ENCODE results near the gene PDCD11.

PDCD11 gene

GRCh38 chr10:103441206-103441605 is 44.8 kb downstream of the PDCD11 start:
- no peaks in the 10 kb centered on the region for H3K4me1 ChIP-seq (ENCODE audit: insufficient read depth, low read length, severe bottlenecking)
- no peaks in the 10 kb centered on the region for H3K9me3 ChIP-seq (ENCODE audit: low read length)
- H3K36me3 ChIP-seq (ENCODE audit: insufficient read depth, low read length), result peaks cover 96% of the 10 kb centered on the region
- H4K20me1 ChIP-seq (ENCODE audit: insufficient read depth, low read length), result no peaks in the 10 kb centered on the region
- H3K4me3 ChIP-seq (ENCODE audit: low read depth, low read length, poor library complexity, severe bottlenecking), result no peak overlapping the region
- no peaks in the 10 kb centered on the region for H3K79me2 ChIP-seq (ENCODE audit: insufficient read depth, low read length)
- TF ChIP-seq EZH2 (IDR thresholded peaks at IDR 0.05; ENCODE audit: borderline replicate concordance, low read length) (no peak), CTCF (IDR thresholded peaks at IDR 0.05; ENCODE audit: low read length) (no peak)
- H3K9ac ChIP-seq (ENCODE audit: low read length), result no peak overlapping the region
- no peaks in the 10 kb centered on the region for H3F3A ChIP-seq (ENCODE audit: insufficient read depth, low read length)
- no peak overlapping the region for H3K27ac ChIP-seq (ENCODE audit: low read depth, low read length, poor library complexity, severe bottlenecking)
- no peaks in the 10 kb centered on the region for H3K9me2 ChIP-seq (ENCODE audit: low read depth, low read length)
- no peak overlapping the region for H2AFZ ChIP-seq (ENCODE audit: low read length)
- H3K27me3 ChIP-seq (ENCODE audit: insufficient read depth, low read length), result no peaks in the 10 kb centered on the region
- H3K4me2 ChIP-seq (ENCODE audit: low read length), result no peak overlapping the region

DNA sequence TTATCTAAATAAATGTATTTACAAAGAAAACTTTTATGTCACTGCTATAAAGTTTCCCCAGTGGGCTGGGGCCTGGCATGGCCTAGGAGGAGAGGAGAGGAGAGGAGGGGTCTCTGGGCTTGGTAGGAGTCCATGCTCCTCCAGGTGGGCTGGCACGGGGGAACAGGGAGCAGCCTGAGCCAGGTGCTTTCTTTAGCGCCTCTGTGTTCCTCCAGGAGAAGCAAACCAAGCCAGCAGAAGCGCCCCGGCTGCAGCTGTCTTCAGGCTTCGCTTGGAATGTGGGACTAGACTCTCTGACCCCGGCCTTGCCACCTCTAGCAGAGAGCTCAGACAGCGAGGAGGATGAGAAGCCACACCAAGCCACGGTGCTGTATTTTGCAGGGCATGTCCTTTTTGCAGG is 45.2 kb downstream of the PDCD11 start:
- Histone ChIP-seq H3K4me2 (ENCODE audit: low read length) (no peak overlapping the region), H3K4me3 (ENCODE audit: low read depth, low read length, poor library complexity, severe bottlenecking) (no peak overlapping the region), H2AFZ (ENCODE audit: low read length) (no peak overlapping the region), H3K9me2 (ENCODE audit: low read depth, low read length) (no peaks in the 10 kb centered on the region), H3K4me1 (ENCODE audit: insufficient read depth, low read length, severe bottlenecking) (no peaks in the 10 kb centered on the region), H3K9ac (ENCODE audit: low read length) (no peak overlapping the region), H3K9me3 (ENCODE audit: low read length) (no peaks in the 10 kb centered on the region), H3K36me3 (ENCODE audit: insufficient read depth, low read length) (peaks cover 96% of the 10 kb centered on the region), H4K20me1 (ENCODE audit: insufficient read depth, low read length) (no peaks in the 10 kb centered on the region), H3K79me2 (ENCODE audit: insufficient read depth, low read length) (no peaks in the 10 kb centered on the region), H3K27me3 (ENCODE audit: insufficient read depth, low read length) (no peaks in the 10 kb centered on the region), H3K27ac (ENCODE audit: low read depth, low read length, poor library complexity, severe bottlenecking) (no peak overlapping the region), H3F3A (ENCODE audit: insufficient read depth, low read length) (no peaks in the 10 kb centered on the region)
- TF ChIP-seq EZH2 (IDR thresholded peaks at IDR 0.05; ENCODE audit: borderline replicate concordance, low read length) (no peak), CTCF (IDR thresholded peaks at IDR 0.05; ENCODE audit: low read length) (no peak)

DNA sequence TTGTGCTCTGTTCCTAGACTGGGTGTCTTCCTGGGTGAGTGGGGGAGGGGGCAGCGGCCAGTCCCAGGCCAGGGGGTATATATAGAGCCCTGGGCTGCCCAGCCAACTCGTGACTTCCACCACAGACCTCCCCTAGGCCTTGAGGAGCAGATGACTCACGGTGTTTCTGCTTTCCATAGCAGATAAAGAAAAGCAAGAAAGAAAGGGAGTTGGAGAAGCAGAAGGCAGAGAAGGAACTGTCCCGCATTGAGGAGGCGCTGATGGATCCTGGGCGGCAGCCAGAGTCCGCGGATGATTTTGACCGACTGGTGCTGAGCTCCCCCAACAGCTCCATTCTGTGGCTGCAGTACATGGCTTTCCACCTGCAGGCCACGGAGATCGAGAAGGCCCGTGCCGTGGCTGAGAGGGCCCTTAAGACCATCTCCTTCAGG is 45.6 kb downstream of the PDCD11 start:
- Histone ChIP-seq H3K4me3 (ENCODE audit: low read depth, low read length, poor library complexity, severe bottlenecking) (no peak overlapping the region), H3F3A (ENCODE audit: insufficient read depth, low read length) (no peaks in the 10 kb centered on the region), H3K9ac (ENCODE audit: low read length) (no peak overlapping the region), H3K27ac (ENCODE audit: low read depth, low read length, poor library complexity, severe bottlenecking) (no peak overlapping the region), H3K79me2 (ENCODE audit: insufficient read depth, low read length) (no peaks in the 10 kb centered on the region), H2AFZ (ENCODE audit: low read length) (no peak overlapping the region), H3K9me3 (ENCODE audit: low read length) (no peaks in the 10 kb centered on the region), H3K27me3 (ENCODE audit: insufficient read depth, low read length) (no peaks in the 10 kb centered on the region), H4K20me1 (ENCODE audit: insufficient read depth, low read length) (no peaks in the 10 kb centered on the region), H3K4me2 (ENCODE audit: low read length) (no peak overlapping the region), H3K4me1 (ENCODE audit: insufficient read depth, low read length, severe bottlenecking) (no peaks in the 10 kb centered on the region), H3K9me2 (ENCODE audit: low read depth, low read length) (no peaks in the 10 kb centered on the region), H3K36me3 (ENCODE audit: insufficient read depth, low read length) (peaks cover 95% of the 10 kb centered on the region)
- TF ChIP-seq CTCF (IDR thresholded peaks at IDR 0.05; ENCODE audit: low read length) (no peak), EZH2 (IDR thresholded peaks at IDR 0.05; ENCODE audit: borderline replicate concordance, low read length) (no peak)
